GM18499 (cell line): ENCODE data around the gene KCNH4.
"Not testable (repeated sequence)": the region's sequence is repeated elsewhere in the genome, so short reads cannot be mapped to it uniquely, and the experiment has no call there.

Experiments used
- ATAC-seq: cut with Tn5 transposase; IDR thresholded peaks from one replicate; pipeline ENCODE4 v1.9.1; 2021; ENCODE audit warnings: moderate number of reproducible peaks; ENCODE audit not compliant: insufficient read depth, unreplicated experiment

KCNH4 gene

DNA sequence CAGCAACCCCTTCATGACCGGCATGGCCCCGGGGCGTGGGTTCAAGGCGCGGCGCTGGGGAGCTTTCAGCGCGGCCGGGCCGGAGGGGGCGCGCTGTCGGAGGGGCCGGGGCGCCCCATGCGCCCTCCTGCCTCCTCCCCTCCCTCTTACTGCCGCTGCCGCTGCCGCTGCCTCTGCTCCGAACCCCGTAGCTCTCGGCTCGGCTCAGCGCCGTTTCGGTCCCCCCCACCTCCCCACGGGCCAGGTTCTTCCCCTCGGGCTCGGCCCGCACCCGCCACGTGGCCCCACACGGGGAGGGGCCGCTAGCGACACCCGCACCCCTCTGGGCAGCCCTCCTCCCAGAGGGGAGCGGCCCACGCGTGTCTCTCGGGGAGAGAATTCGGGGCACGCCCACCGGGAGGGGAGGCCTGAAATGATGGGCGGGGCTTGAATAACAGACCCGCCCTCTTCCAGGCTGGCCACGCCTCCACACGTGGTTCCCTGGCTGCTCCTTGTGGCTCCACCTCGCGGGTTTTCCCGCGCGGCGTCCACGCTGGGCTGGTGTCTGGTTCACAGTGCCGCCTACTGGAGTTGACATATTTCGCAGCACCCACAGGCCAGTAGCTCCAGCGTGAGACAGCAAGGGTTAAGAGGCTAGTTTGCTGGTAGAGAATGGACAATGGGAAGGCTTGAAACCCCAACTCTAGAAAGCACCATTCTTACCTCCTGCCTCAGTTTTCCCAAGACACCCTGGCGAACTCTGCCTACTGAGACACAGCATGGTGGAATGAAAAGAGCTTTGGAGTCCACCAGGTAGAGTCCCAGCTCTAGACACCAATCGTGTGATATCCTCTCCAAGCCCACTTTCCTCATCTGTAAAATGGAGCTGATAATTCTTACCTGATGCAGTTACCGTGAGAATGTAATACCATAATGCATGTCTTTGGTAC is at the start of gene KCNH4:
KCNH4 (minus strand) TSS at position 221 of the 929 bp plus-strand sequence; CDS start at position 24, 197 bp downstream.
- no peak for ATAC-seq

DNA sequence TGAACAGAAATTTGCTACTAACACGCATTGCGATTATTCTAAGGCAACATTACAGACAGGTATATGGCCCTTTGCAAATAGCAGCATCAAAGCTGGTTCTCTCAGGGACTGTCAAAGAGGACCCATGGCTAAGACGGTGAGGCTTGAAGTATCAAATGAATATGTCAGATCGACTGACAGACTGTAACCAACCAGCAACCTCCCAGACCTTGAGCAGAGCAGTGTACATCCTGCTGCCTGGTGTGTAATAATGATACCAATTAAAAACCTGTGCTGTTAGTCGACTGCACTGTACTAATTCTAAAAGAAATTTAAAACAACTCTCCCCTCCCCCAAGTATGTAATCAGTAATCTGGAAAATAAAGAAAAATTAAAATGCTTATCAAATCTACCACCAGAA is 49.3 kb upstream of the KCNH4 start:
- ATAC-seq, result no peak

DNA sequence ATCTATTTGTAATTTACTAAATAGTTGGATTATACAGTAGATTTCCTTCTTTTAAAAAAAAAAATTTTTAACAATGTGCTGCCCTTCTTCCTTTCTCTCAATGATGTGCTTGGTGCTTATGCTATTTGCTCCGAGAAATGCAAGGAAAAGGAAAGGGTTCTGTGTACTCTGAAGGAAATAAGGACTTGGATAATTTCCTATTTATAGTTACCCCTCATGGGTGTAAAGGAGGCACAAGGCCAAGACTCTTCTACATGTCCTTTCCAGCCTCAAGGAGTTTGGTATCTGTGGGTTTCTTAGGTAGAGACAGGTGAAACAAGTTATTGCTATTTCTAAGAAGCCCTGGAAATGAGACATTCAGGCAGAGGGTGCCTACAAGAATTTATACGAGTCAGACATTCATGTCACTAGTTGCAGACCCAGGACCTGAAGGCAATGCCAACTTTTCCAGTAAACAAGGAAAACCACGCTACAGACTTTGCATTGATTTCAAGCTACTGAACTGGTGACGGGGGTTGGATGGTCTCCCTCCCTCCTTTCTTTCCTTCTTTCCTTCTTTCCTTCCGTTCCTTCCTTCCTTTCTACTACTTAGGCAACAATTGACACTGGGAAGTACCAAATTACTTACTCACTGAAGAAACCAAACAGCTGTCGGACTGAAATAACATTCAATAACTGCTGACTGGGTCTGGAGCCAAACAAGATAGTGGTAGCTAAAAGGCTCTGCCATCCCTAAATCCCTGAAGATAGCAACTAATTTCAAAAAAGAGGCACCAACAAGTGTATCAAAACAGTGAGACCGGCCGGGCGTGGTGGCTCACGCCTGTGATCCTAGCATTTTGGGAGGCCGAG is 47.1 kb upstream of the KCNH4 start:
- ATAC-seq, result no peak

DNA sequence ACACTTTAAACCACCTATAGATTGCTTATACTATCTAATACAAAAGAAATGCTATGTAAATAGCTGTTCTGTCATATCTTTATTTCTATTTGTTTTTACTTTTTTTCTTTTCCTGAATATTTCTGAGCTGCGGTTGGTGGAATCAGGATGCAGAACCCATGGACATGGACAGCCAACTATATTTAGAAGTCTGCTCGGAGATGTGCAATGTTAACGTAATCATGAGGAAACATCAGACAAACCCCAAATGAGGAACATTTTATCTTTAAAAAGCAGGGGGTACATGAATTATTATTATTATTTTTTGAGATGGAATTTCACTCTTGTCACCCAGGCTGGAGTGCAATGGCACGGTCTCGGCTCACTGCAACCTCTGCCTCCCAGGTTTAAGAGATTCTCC is 44.7 kb upstream of the KCNH4 start:
- ATAC-seq, result no peak

DNA sequence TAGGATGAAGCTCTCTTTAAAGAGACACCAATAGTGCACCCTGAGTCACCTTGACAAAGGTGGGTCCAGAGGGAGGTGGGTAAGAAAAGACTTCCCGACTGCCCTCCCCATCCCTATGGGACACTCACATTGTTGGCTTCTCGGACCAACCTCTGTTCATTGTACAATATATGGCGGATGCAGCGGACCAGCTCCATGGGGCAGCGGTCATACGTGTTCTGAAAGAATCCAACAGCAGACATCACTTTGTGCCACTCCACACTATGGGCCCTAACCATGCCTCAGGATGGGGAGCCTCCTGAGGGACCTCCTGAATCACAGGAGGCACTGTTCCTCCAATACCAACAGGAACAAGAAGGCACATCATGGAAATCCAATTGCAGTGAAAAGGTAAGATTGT is 43.7 kb upstream of the KCNH4 start:
- ATAC-seq, result no peak

DNA sequence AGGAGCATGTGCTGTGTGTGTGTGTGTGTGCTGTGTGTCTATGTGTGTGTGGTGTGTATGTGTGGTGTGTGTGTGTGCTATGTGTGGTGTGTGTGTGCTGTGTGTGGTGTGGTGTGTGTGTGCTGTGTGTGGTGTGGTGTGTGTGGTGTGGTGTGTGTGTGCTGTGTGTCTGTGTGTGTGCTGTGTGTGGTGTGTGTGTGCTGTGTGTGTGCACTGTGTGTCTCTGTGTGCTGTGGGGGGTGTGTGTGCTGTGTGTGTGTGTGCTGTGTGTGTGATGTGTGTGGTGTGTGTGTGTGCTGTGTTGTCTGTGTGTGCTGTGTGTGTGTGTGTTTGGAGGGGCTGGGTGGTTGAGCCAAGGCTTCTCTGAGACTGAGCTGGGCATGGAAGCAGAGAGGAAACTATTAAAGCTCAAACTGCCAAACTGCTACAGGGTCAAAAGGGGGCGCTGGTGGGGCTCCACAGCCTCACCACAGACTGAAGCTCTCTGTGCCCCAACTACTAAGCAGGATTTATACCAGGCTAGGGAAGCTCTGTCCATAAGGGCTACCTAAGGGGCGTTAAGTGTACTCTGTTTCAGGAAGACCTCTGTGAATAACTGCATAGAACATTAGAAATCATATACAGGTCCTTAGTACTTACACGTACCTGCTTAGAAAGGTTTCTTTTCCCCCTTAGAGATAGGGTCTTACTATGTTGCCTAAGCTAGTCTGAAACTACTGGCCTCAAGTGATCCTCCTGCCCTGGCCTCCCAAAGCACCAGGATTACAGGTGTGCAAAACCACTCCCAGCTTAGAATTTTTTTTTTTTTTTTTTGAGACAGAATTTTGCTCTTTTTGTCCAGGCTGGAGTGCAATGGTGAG is 41.2 kb upstream of the KCNH4 start:
- no peak for ATAC-seq

DNA sequence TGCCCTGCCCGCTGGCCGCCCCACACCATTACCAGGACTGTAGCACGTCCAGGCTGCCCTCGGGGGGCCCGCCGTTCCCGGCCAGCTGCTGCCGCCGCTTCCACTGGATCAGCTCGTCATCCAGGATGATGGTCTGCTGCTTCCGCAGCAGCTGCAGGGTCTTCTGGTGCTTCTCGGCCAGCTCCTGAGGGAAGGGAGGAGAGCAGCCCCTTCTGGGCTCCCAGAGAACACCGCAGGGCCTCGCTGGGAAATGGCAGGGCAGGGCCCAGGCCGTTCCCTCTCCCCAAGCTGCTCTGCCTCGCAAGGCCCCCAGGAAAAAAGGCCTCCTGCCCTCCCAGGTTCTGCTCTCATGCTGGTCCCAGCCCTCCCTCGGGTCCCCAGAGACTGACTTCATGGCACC is 38.3 kb upstream of the KCNH4 start:
- not testable (repeated sequence) for ATAC-seq

DNA sequence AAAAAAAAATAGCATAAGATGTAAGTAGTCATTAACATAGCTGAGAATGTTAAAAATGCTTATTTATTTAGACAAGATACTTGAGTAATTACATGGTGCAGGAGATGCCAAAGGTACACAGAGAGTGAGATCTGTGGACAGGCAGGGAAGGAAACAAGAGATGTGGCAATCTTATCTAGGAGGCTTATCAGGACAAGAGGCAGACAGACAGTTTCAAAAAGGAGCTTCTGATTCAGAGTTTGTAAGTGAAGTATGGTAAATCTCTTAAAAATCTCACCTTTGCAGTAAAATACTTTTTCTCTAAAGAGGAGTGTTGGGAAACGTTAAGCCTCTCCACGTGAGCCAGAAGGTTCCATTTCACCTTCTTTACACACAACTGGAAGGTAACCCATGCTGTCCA is 33.2 kb upstream of the KCNH4 start:
- ATAC-seq, result no peak

DNA sequence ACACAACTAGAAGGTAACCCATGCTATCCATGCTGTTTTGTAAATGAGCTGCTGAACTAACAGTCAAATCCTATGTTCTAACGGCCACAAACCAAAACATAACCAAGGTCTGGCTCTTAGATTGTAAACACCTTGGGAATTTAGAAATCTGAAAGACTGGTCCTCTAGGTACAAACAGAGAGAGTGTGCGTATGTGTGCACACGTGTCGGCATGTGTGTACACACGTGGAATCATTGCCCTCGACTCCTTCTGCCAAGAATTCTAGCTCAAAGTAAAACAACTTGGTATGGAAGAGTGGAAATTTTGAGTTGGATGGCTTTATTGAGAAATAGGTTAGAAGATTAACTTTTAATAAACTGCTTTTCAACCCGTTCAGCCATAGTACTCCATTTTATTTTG is 31.4 kb upstream of the KCNH4 start:
- ATAC-seq, result no peak

DNA sequence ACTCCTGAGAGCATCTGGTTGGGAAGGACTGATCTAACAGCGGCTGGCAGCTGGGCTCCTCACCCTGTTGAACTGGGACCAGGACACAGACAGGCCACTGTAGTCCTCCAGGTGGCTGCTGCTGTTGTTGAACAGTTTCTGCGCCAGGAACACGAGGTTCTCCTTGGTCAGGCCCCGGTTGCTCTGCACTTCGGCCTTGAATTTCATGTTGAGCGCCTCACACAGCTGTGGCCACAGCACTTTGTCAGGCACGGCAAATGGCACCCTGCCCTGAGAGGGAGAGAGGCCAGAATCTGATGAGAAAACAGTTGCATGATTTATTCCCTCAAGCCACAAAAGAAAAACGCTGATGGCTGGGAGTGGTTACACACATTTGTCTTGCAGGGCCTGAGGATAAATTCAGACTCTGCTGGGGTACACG is 31.0 kb upstream of the KCNH4 start:
- ATAC-seq, result not testable (repeated sequence)

DNA sequence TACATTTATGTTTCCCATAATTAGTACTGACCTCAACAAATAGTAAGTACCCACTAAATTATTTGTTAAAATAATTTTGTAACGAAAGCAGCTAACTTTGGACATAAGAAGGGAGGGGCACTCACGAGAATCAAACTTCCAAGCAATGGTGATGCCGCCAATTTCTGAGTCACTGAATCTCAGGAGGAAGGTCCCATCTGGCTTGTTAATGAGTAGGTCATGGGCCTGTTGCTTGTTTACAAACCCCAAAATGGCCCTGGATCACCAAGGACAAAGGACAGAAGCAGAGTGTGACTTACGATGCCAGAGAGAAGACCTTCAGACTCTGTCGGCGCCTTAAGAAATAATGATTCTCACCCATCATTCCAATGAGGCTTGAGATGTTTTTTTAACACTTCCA is 29.1 kb upstream of the KCNH4 start:
- ATAC-seq, result no peak

DNA sequence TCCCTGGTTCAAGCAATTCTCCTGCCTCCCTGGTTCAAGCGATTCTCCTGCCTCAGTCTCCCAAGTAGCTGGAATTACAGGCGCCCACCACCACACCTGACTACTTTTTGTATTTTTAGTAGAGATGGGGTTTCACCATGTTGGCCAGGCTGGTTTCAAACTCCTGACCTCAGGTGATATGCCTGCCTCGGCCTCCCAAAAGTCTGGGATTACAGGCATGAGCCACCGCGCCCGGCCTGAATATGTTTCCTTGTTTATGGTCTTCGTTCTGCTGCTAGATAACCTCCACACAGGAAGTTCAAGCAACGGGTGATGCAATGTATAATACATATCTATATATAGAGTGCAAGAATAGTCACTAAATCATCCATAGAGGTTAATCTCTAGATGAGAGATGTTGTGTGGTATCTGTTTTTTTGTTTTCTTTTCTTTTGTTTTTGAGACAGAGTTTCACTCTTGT is 25.2 kb upstream of the KCNH4 start:
- ATAC-seq, result not testable (repeated sequence)

DNA sequence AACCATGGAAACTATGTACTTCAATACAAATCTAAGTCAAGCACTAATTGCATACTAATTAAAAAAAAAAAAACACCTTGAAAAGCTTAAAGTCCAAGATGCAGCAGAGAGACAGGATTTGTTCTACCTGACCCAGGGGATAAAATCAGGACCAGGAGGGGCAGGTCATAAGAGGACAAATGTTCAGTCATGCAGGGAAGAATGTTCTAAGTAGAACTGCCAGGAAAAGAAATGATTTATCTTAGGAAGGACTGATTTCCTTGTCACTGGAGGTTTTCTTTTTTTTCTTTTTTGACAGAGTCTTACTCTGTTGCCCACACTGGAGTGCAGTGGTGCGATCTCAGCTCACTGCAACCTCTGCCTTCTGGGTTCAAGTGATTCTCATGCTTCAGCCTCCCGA is 22.4 kb upstream of the KCNH4 start:
- no peak for ATAC-seq

DNA sequence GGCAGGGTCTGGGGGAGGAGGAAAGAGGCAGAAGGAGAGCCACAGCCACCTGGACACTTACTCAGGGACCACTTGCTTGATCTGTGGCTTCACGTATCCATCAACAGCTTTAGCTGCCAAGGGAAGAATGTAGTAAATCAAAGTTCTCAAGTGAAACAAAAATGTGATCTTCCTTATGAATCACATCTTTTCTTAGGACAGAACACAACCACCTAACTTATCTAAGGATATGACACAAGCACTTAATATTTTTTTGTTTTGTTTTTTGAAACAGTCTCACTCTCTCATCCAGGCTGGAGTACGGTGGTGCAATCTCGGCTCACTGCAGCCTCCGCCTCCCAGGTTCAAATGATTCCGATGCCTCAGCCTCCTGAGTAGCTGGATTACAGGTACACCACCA is 21.8 kb upstream of the KCNH4 start:
- no peak for ATAC-seq

DNA sequence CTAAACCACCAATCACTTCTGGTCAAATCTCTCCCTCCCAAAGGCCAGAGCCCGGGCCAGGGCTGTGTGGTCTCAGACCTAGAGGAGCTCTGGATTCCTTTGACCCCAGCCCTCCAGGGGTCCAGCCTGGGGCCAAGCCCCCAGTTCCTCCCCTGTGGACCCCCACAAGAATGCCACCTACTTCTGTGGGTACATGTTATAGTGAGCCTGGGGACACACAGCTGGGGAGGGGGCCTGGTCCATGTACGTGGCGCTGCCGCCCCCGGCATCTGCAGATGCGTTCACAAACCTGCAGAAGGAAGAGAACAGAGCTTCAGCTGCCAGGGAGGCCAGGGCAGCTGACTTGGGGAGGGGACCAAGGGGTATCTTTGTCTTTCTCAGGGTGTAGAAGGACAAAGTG is 21.2 kb upstream of the KCNH4 start:
- ATAC-seq, result no peak

DNA sequence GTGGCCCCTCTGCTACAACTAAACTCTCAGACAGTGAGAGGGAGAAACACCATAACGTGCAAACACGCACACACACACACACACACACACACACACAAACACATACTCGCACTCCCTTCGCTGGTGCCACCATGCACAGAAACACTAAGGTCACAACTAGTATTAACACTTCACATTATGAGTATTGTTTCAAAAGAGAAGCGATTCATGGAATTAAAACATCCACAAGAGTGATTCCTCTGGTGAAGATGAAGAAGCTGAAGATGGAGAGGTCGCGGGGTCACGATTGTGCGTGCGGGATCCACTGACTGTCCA is 20.5 kb upstream of the KCNH4 start:
- no peak for ATAC-seq

DNA sequence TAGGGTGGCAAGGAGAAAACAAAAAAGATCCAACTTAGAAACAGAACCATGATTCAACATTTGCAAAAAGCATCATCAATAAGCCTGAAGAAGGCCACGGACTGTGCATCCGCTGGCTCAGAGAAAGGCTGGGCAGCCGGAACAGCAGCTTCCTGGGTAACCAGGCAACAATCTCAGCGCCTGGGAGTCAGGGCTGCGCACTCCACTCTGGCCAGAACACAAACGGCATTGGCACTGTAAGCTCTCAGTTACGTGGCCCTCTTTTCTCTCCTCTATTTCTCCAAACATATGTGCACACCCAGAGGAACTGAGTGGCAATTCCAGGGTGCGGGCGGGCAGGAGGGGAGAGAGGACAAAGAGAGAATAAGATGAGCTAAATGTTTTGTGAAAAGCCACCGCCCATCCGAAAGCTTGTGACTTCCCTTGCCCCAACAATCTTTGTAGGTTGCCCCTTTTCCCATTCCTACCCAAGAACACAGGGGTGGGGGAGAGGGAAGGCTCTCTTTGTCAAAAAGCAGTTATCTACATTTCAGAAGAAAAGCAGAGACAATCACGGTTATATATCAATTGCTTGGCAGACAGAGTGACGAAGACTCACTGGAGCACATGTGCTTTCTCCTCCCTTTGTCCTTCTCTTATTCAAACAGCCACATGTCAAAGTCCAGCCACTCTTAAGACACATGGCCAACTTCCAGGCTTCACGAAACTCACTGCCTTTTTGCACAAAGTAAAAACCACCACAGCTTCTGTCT is 19.9 kb upstream of the KCNH4 start:
- ATAC-seq, result no peak

DNA sequence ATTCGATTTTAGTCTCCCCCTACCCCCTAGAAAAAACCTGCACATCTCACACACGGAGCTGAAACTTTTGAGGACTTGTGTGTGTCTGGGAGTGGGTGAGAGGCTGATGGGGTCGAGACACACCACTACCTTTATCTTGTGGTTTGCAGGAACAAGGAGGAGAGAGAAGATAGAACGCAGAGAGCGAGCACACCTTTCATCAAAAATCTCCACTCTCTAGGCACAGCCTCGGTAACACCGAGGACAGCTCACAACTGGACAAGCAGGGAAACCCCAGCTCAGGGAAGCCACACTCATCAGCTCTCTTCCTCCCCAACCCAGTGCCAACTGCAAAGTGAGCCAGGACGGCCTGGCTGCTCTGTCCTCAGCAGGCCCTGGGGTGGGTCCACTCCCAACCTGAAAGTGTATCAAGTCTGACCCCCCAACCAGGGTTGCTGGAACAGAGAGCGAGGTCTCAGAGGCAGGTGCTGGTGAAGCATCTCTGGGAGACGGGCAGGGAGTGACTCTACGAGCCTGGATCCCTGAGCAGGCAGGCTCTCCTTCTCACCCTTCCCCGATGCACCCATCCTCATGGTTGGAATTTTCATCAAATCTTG is 18.6 kb upstream of the KCNH4 start:
- no peak for ATAC-seq

DNA sequence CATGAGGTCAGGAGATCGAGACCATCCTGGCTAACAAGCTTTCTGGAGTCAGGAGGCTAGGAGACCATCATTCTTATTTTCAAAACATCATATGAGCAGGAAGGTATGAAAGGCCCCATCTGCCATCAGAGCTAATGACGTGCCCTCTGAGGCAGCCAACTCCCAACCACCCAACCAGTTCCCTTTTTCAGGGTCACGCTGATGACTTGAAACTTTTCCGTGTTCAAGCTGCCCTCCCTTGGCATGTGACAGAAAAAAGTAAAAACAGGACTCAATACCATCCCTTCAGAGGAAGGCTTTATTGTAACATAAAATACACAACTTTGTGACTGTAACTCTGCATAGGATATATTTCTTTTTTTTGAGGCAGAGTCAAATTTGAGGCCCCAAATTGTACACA is 18.0 kb upstream of the KCNH4 start:
- no peak for ATAC-seq
